Skeletal muscle tissue (tissue), 4 donors: ENCODE measurements around the gene ARPC4. TPM values are rescaled to one million over a fixed set of nuclear protein-coding genes. Genes with fewer than 3 reads are reported as not detected.
A peak's percentile ranks its signal among the peaks of the same experiment; 100 is the strongest.

Experiments used
- H3K27ac ChIP-seq: one replicate; pipeline ENCODE4 v1.7.0; 2013; ENCODE audit warnings: mild to moderate bottlenecking, low read depth, low read length, inconsistent platforms
- H3K27me3 ChIP-seq, 3 donors: one replicate each; pipeline ENCODE4 v1.7.0; 2013; ENCODE audit warnings: low read length in 3 of 3; ENCODE audit not compliant: control insufficient read depth in 3 of 3, insufficient read depth in 3 of 3
- H3K36me3 ChIP-seq, 3 donors: one replicate each; pipeline ENCODE4 v1.7.0; 2013; ENCODE audit warnings: low read length in 3 of 3; ENCODE audit not compliant: control insufficient read depth in 3 of 3, insufficient read depth in 3 of 3
- H3K4me1 ChIP-seq, 3 donors: one replicate each; pipeline ENCODE4 v1.7.0; 2013; ENCODE audit warnings: low read length in 3 of 3, mild to moderate bottlenecking in 3 of 3; ENCODE audit not compliant: control insufficient read depth in 3 of 3, insufficient read depth in 3 of 3
- H3K4me3 ChIP-seq, 3 donors: one replicate each; pipeline ENCODE4 v1.7.0; 2013; ENCODE audit warnings: low read length in 3 of 3
- H3K9ac ChIP-seq, 3 donors: one replicate each; pipeline ENCODE4 v1.7.0; 2013; ENCODE audit warnings: low read length in 3 of 3, mild to moderate bottlenecking in 3 of 3, moderate library complexity in 2 of 3, low read depth in 1 of 3
- H3K9me3 ChIP-seq, 3 donors: one replicate each; pipeline ENCODE4 v1.7.0; 2013; ENCODE audit warnings: low read length in 3 of 3; ENCODE audit not compliant: control insufficient read depth in 3 of 3
- total RNA-seq: library from RNA; depleted of rRNA; stranded (reverse); fragments of >200 nt; gene quantifications from one replicate; pipeline ENCODE4 v1.2.3, GENCODE V29; 2014
- donor health status: Osteomylitis.

The ARPC4 gene
- total RNA-seq, 1 donor from 2014 or later: 65.2 TPM

DNA sequence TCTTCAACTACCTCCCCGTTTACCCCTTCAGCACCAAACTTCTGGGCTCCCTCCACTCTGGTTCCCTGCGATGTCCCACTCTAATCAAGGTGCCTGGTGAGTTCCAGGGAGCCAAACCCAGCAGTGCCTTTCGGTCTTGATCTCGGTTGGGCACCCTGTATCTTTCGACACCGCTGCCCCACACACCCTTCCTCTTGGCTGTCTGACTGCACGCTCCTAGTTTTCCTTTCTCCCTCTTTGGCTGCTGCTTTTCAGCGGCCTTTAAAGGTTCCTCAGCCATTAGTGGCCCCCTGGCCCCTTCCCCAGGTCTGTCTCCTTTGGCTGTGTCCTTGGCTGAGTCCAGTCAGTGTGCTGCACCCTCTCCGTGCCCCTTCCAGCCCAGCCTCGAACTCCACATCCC lies 18.0 kb downstream of the ARPC4 start:
- H3K27ac ChIP-seq: peak overlapping the region; percentile 85
- peak overlapping the region; percentile 73 to 89 (median 81) for H3K9ac ChIP-seq
- no peaks in the 10 kb centered on the region for H3K9me3 ChIP-seq
- peaks cover 15 to 22% (median 21%) of the 10 kb centered on the region in 3 donors for H3K4me1 ChIP-seq
- H3K27me3 ChIP-seq: no peaks in the 10 kb centered on the region
- H3K4me3 ChIP-seq: peak overlapping the region; percentile 75 to 79 (median 76)
- H3K36me3 ChIP-seq: peaks cover 8 to 21% (median 20%) of the 10 kb centered on the region in 3 donors

DNA sequence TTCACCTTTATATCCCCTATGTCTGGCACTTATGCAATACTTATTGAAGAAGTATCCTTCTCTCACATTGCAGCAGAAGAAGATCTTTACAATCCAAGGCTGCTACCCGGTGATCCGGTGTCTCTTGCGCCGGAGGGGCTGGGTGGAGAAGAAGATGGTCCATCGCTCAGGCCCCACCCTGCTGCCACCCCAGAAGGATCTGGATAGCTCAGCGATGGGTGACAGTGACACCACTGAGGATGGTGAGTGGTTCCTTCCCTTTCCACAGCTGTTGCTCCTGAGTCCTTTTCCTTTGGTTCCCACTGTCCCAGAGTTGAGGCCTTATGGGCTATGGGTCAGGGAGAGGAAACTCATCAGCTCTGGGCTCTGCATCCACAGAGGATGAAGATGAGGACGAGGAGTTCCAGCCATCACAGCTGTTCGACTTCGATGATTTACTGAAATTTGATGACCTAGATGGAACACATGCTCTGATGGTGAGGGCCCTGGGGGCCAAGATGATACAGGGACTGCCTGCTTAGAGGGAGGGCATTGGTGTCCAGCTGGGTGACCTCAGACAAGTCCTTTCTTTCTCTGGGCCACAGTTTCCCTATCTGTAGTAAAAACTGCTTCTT lies 20.1 kb downstream of the ARPC4 start:
- H3K36me3 ChIP-seq: peaks cover 7 to 13% (median 11%) of the 10 kb centered on the region in 3 donors
- no peaks in the 10 kb centered on the region for H3K9me3 ChIP-seq
- H3K4me1 ChIP-seq: peaks cover 17 to 22% (median 21%) of the 10 kb centered on the region in 3 donors
- H3K4me3 ChIP-seq: no peak overlapping the region
- H3K27me3 ChIP-seq: no peaks in the 10 kb centered on the region
- H3K27ac ChIP-seq: no peak overlapping the region
- no peak overlapping the region for H3K9ac ChIP-seq

DNA sequence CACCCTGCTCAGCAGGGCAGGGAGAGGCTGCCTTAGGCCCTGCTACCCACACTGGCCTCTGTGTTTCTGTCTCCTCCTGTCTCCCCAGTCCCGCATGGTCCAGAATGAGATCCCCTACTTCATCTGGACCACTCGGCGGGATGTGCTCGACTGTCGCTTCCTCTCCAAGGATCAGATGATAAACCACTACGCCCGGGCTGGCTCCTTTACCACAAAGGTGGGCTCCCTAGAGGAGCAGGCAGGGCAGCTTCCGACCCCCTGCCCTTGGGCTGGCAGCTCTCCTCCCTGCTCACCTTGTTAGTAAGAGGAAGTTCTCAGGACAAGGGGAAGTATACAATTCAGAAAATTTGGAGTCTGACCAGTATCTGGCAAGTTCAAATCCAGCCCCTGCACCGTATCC lies 23.1 kb downstream of the ARPC4 start:
- Histone ChIP-seq H3K9ac (no peak overlapping the region), H3K4me1 (peaks cover under 1 to 3% (median under 1%) of the 10 kb centered on the region in 3 donors), H3K27me3 (no peaks in the 10 kb centered on the region), H3K9me3 (no peaks in the 10 kb centered on the region), H3K4me3 (no peak overlapping the region), H3K36me3 (peaks cover 14 to 22% (median 22%) of the 10 kb centered on the region in 3 donors), H3K27ac (no peak overlapping the region)

DNA sequence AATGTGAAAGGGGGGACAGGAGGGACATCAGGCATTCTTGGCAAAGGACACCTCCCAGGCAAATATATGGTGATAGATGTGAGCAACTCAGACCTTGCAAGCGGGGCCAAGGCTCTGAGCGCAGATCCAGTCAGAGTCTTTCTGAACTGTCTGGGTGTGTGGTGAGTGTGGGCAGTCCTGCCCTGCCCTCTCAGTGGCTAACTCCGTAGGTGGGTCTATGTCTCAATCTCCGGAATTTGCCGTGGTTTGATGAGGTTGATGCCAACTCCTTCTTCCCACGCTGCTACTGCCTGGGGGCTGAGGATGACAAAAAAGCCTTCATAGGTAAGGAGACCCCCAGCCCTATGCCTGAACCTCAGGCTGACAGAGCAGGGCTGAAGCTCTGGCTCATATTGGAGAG lies 24.6 kb downstream of the ARPC4 start:
- H3K27ac ChIP-seq: no peak overlapping the region
- peaks cover 0 to 3% (median 0%) of the 10 kb centered on the region in 3 donors for H3K4me1 ChIP-seq
- H3K4me3 ChIP-seq: no peak overlapping the region
- no peak overlapping the region for H3K9ac ChIP-seq
- no peaks in the 10 kb centered on the region for H3K27me3 ChIP-seq
- peaks cover 14 to 26% (median 18%) of the 10 kb centered on the region in 3 donors for H3K36me3 ChIP-seq
- no peaks in the 10 kb centered on the region for H3K9me3 ChIP-seq

DNA sequence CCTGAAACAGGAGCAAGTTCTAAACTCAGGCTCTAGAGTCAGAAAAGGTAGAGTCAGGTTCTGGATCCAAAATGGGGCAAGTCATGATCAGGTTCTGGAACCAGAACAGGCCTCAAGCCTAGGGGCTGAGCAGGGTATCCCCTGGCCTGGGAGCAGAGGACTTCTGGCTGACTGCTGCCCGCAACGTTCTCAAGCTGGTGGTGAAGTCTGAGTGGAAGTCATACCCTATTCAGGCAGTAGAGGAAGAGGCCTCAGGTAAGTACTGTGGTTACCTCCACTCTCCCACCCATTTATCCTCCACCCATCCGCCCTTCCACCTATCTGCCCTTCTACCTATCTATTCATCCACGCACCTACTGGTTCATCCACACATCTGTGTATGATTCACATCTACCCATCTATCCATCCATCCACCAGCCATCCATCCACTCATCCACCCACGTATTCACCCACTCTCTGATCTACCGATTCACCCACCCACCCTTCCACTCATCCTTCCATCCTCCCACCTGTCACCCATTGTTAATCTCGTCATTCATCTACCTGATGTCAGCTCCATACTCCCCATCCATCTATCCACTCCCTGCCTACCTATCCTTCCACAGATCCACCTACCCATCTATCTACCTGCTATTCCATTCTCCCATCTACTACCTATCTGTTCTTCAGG lies 25.9 kb downstream of the ARPC4 start:
- peaks cover 12 to 20% (median 18%) of the 10 kb centered on the region in 3 donors for H3K36me3 ChIP-seq
- H3K4me1 ChIP-seq: peaks cover 0 to 3% (median 0%) of the 10 kb centered on the region in 3 donors
- H3K27ac ChIP-seq: no peak overlapping the region
- H3K27me3 ChIP-seq: no peaks in the 10 kb centered on the region
- H3K9ac ChIP-seq: no peak overlapping the region
- H3K4me3 ChIP-seq: no peak overlapping the region
- H3K9me3 ChIP-seq: no peaks in the 10 kb centered on the region

DNA sequence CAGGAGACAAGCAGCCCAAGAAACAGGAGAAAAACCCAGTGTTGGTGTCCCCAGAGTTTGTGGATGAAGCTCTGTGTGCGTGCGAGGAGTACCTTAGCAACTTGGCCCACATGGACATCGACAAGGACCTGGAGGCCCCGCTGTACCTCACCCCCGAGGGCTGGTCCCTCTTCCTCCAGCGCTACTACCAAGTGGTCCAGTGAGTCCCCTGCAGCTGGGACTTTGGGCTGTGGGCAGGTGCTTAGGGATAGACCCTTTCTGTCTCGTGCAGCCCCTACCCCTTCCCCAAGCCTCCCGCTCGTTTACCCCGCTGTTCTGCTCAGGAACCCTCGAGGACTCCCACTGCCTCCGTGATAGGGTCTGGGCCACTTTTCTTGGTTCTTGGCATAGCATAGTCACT lies 27.7 kb downstream of the ARPC4 start:
- H3K36me3 ChIP-seq: peaks cover 12 to 18% (median 16%) of the 10 kb centered on the region in 3 donors
- peaks cover 0 to 3% (median 0%) of the 10 kb centered on the region in 3 donors for H3K4me1 ChIP-seq
- no peak overlapping the region for H3K4me3 ChIP-seq
- H3K27ac ChIP-seq: no peak overlapping the region
- no peaks in the 10 kb centered on the region for H3K9me3 ChIP-seq
- H3K27me3 ChIP-seq: no peaks in the 10 kb centered on the region
- H3K9ac ChIP-seq: no peak overlapping the region

DNA sequence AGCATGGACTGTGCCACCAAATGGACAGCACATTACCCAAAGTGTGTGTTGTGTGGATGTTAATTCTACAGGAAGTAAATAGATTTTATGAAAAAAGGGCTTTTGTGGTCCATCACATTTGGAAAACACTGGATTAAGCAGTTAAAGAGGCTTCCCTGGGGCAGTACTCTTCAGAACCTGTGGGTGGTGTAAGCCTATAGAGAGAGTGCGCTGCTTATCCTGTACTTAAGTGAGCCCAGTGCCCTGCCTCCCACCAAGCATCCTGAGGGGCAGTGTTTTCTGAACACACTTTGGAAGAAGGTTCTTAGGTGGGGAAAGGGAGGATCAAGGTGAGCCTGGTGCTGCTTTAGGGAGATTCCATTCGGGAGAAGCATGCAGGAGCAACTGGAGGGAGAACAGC lies 28.1 kb downstream of the ARPC4 start:
- no peak overlapping the region for H3K4me3 ChIP-seq
- no peaks in the 10 kb centered on the region for H3K27me3 ChIP-seq
- peaks cover 10 to 14% (median 13%) of the 10 kb centered on the region in 3 donors for H3K36me3 ChIP-seq
- H3K9me3 ChIP-seq: no peaks in the 10 kb centered on the region
- peaks cover 0 to 3% (median 0%) of the 10 kb centered on the region in 3 donors for H3K4me1 ChIP-seq
- no peak overlapping the region for H3K9ac ChIP-seq
- H3K27ac ChIP-seq: no peak overlapping the region

DNA sequence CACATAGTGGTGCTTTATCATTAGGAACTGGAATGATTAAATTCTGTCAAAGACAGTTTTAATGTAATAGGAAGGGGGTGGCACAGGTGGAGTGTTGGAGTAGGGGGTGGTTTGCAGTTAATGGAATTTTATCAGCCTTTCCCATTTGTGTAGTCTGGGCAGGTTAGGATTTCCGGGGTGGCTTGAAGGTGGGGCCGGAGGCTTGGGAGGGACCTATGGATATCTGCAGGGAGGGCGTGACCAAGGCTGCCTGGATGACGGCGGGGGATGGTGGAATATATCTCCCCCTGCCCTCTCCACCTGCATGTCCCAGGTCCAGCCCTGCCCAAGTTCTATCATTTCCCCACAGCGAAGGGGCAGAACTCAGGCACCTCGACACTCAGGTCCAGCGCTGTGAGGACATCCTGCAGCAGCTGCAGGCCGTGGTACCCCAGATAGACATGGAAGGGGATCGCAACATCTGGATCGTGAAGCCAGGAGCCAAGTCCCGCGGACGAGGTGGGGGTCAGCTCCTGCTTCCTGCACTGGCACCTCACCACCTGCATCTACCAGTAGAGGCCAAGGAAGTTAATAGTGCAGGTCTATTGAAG lies 32.7 kb downstream of the ARPC4 start:
- no peak overlapping the region for H3K4me3 ChIP-seq
- H3K4me1 ChIP-seq: no peaks in the 10 kb centered on the region

DNA sequence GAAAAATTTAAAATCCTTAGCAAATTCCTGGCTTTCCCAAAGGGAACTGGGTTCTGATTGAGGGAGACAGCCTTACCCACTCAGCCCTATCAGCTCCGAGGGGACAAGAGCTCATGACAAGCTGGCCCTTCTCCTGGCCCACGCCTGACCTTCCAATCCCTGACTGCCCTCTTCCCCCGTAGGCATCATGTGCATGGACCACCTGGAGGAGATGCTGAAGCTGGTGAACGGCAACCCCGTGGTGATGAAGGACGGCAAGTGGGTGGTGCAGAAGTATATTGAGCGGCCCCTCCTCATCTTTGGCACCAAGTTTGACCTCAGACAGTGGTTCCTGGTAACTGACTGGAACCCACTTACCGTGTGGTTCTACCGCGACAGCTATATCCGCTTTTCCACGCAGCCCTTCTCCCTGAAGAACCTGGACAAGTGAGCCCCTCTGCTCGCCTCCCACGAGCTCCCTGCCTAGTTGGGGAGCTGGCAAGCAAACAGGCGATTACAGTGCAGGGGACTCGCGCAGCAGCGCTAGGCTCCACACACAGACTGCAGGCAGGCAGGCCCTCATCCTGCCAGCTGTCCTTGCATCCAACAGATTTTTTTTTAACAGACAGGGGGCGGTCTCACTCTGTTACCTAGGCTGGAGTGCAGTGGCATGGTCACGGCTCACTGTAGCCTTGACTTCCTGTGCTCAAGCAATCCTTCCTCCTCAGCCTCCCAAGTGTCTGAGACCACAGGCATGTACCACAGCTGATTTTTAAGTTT lies 34.1 kb downstream of the ARPC4 start:
- no peak overlapping the region for H3K9ac ChIP-seq
- H3K36me3 ChIP-seq: peaks cover 7 to 21% (median 20%) of the 10 kb centered on the region in 3 donors
- H3K4me3 ChIP-seq: no peak overlapping the region
- H3K27ac ChIP-seq: no peak overlapping the region
- no peaks in the 10 kb centered on the region for H3K9me3 ChIP-seq
- no peaks in the 10 kb centered on the region for H3K4me1 ChIP-seq
- no peaks in the 10 kb centered on the region for H3K27me3 ChIP-seq

More for the DNA sequence above, 32.7 kb downstream of the ARPC4 start:
- Histone ChIP-seq H3K27me3 (no peaks in the 10 kb centered on the region), H3K36me3 (peaks cover 7 to 24% (median 17%) of the 10 kb centered on the region in 3 donors), H3K9me3 (no peaks in the 10 kb centered on the region), H3K27ac (no peak overlapping the region), H3K9ac (no peak overlapping the region)
